GM12873 (cell line): ENCODE results near the gene PRRG4.

Source experiments
- TF ChIP-seq, protein P1 (sequence below): IDR thresholded peaks from 2 replicates; pipeline ENCODE4 v1.5.1; 2012; ENCODE audit warnings: low read depth, mild to moderate bottlenecking, moderate library complexity, low read length, control low read depth; ENCODE audit not compliant: insufficient read depth; ENCODE audit errors: missing control alignments

PRRG4 gene

DNA sequence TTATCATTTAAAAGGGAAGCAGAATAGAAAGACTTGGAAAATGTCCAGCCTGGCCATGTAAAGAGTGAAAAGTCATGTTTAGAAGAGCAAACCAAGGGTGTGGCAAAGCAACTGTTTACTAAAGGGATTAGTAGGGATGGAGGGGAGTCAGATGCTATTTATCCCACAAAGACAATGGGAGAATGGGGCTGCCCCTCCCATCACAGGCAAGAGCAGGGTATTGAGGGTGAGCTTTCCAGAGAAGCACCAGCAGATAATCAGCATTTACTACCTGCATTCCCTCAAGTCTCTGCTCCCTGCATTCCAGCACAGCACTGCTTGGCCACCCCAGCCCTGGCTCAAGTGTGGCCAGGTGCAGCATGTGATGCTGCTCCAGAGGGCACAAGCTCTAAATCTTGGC, 44.4 kb downstream of the PRRG4 start:
- TF ChIP-seq, protein P1, sequence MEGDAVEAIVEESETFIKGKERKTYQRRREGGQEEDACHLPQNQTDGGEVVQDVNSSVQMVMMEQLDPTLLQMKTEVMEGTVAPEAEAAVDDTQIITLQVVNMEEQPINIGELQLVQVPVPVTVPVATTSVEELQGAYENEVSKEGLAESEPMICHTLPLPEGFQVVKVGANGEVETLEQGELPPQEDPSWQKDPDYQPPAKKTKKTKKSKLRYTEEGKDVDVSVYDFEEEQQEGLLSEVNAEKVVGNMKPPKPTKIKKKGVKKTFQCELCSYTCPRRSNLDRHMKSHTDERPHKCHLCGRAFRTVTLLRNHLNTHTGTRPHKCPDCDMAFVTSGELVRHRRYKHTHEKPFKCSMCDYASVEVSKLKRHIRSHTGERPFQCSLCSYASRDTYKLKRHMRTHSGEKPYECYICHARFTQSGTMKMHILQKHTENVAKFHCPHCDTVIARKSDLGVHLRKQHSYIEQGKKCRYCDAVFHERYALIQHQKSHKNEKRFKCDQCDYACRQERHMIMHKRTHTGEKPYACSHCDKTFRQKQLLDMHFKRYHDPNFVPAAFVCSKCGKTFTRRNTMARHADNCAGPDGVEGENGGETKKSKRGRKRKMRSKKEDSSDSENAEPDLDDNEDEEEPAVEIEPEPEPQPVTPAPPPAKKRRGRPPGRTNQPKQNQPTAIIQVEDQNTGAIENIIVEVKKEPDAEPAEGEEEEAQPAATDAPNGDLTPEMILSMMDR, result no peak

DNA sequence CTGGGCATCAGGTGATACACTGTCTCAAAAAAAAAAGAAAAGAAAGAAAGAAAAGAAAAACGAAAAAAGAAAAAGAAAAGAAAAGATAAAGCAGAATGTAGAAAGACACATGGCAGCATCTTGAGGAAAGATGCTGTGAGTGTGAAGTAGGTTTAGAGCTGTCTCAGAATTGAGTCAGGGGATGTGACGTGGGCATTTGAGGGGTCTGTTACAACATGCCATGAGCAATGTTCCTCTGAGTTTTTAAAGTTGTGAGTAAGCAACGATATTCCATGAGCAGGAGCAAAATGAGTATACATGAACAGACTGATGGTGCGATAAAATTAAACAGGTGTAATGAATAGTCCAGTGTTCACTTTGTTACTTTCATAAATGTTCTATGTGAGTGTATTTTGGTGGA, 51.6 kb downstream of the PRRG4 start:
- TF ChIP-seq, protein P1, result no peak

DNA sequence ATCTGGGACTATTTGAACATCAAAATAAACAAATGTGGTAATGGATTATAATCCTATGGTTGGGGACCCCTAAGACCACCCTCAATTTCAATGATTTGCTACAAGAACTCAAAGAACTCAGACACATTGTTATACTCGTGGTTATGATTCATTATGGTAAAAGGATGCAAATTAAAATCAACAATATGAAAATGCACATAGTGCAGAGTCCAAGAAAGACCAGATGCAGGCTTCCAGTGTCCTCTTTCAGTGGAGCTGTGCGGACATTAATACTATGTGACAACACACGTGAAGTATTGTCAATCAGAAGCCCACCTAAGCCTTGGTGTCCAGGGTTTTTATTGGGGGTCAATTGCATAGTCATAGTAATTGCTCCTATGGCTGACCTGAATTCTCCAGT, 53.7 kb downstream of the PRRG4 start:
- TF ChIP-seq, protein P1, result no peak

DNA sequence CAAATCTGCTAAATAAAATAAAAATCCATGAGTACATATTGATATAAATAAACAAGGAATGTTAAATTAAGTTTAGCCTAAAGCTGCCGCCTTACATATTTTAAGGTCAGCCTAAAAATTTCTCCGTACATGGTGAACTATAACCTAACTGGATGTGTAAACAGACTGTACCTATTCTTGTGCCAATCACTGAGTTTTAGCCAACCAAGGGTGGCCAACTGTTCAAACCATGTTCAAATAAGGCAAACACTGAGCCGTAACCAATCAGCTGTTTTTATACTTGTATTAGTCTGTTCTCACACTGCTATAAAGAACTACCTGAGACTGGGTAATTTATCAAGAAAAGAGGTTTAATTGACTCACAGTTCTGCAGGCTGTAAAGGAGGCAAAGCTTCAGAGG, 54.3 kb downstream of the PRRG4 start:
- TF ChIP-seq, protein P1, result no peak

DNA sequence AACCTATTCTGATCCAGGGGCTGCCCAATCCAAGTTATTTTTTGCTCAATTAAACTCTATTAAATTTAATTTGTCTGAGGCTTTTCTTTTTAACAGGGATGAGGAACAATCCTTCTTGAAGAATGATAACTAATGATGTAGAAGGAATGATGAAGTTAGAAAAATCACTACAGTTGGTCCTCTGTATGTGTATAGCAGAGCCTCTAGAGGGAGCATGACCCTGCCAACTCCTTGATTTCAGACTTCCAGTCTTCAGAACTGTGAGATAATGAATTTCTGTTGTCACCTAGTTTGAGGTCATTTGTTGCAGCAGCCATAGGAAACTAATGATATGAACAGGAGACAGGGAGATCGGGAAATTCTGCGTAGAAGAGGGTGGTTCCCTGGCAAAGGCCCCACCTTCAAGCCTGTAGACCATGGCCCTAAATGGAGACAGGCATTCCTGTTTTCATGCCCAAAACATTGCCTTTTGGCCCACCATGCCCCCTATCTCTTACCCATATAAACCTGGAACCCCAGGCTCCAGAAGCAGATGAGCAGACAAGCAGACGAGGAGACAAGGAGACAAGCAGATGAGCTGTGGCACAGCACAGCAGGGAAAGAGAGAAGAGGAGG, 55.1 kb downstream of the PRRG4 start:
- TF ChIP-seq, protein P1, result peak; percentile 59

DNA sequence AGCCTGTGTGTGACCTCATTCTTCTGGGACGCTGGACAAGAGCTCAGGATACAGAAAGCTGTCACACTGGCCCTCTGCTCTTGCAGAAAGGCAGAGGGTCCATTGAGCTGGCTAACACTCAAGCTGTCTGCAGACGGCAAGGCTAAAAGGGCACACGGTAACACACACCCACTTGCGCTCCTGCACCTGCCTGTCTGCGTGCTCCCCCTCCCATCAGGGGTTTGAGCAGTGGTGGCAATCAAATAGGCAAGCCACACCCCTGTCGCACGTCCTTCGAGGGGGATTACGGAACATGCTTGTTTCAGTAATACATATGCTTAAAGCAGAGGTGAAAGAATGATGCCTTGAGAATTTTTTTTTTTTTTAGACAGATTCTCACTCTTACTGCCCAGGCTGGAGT, 55.8 kb downstream of the PRRG4 start:
- TF ChIP-seq, protein P1, result no peak

DNA sequence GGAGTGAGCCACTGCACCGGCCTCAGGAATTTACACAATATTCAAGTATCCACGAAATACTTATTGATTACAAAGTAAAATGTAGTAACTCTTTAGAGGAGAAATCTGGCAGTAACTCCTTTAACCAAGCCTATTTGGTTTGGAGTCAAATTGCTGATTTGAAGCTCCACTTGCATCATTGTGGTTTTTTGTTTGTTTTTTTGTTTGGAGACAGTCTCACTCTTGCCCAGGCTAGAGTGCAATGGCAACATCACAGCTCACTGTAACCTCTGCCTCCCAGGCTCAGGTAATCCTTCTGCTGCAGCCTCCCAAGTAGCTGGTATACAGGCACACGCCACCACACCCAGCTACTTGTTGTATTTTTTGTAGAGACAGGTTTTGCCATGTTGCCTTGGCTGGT, 56.5 kb downstream of the PRRG4 start:
- TF ChIP-seq, protein P1, result no peak

DNA sequence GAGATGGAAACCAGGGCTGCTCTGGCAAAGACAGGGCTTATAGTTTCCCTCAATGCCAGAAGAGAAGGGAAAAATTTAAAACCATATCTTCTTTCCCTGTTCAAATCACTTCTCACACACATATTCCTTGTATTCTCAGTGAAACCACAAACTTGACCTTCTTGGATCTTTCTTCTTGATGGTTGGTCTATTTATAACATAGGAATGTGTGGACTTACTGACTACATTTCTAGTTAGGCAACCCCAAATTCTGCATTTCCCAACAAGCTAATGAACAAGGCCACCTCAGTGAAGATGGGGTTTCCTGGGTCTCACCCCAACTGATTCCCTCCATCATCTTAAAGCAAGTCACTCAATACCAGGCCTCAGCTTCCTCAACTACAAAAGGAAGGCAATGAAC, 59.1 kb downstream of the PRRG4 start:
- TF ChIP-seq, protein P1, result no peak
